Calu3 (cell line): ENCODE data around the gene MICAL3. TPM values are rescaled to one million over a fixed set of nuclear protein-coding genes. Genes with fewer than 3 reads are reported as not detected.

Experiments used
- BruUV-seq: library from RNA; stranded (reverse); fragments of 400-500 nt; replicated peaks from 2 replicates; lab custom pipeline; 2021; lab: Mats Ljungman, UMichigan
- CTCF ChIA-PET: fragments of 300-600 bp; sonication (Branson Sonifier 250); formaldehyde crosslinking; loops from one replicate; lab custom pipeline; 2022; ENCODE audit warnings: antibody characterized with exemption; lab: Charles Lee
- DNase-seq: peaks from one replicate; pipeline ENCODE4 v3.0.0; 2022
- H3K27ac Mint-ChIP-seq: one replicate; pipeline ENCODE4 v1.8.0; 2022; ENCODE audit warnings: mixed read lengths; ENCODE audit not compliant: unreplicated experiment
- H3K27me3 Mint-ChIP-seq: one replicate; pipeline ENCODE4 v1.8.0; 2022; ENCODE audit warnings: mixed read lengths; ENCODE audit not compliant: unreplicated experiment
- H3K36me3 Mint-ChIP-seq: one replicate; pipeline ENCODE4 v1.8.0; 2022; ENCODE audit warnings: mild to moderate bottlenecking, moderate library complexity, mixed read lengths; ENCODE audit not compliant: insufficient read depth, unreplicated experiment
- H3K4me1 Mint-ChIP-seq: one replicate; pipeline ENCODE4 v1.8.0; 2022; ENCODE audit warnings: mild to moderate bottlenecking, low read depth, mixed read lengths; ENCODE audit not compliant: unreplicated experiment
- H3K4me3 Mint-ChIP-seq: one replicate; pipeline ENCODE4 v1.8.0; 2022; ENCODE audit warnings: mild to moderate bottlenecking, low read depth, moderate library complexity, mixed read lengths; ENCODE audit not compliant: unreplicated experiment
- H3K9me3 Mint-ChIP-seq: one replicate; pipeline ENCODE4 v1.8.0; 2022; ENCODE audit warnings: low read depth, mixed read lengths; ENCODE audit not compliant: unreplicated experiment
- CTCF ChIP-seq: fragments of 200-600 bp; IDR thresholded peaks from one replicate; pipeline ENCODE4 v1.8.0; 2022; ENCODE audit warnings: antibody characterized with exemption; ENCODE audit not compliant: unreplicated experiment
- intact Hi-C: fragments of 100-400 bp; cut with micrococcal nuclease; formaldehyde crosslinking; loops from one replicate; pipeline ENCODE4 v1.10.0; 2022; ENCODE audit not compliant: unreplicated experiment
- total RNA-seq: library from RNA; stranded (reverse); gene quantifications from 2 replicates; pipeline ENCODE4 v1.2.3, GENCODE V29; 2022

The MICAL3 gene
- total RNA-seq, 1 experiment from 2014 or later: 60.6 TPM

- intact Hi-C loops: no loop called here
- DNase-seq: no peak
- TF ChIP-seq CTCF: no peak
- BruUV-seq: no TSS peak
- CTCF ChIA-PET: no interaction called here
- Mint-ChIP-seq H3K27ac (no peak overlapping the region), H3K4me3 (no peak overlapping the region), H3K4me1 (peaks cover 48% of the 10 kb centered on the region), H3K36me3 (no peaks in the 10 kb centered on the region), H3K9me3 (no peaks in the 10 kb centered on the region), H3K27me3 (no peaks in the 10 kb centered on the region)
Observed at GRCh38 chr22:17951315-17951714, 73.0 kb downstream of the MICAL3 start.

GRCh38 chr22:17950651-17951214, 73.6 kb downstream of the MICAL3 start:
- no peak overlapping the region for H3K4me3 Mint-ChIP-seq
- no TSS peak for BruUV-seq
- H3K27ac Mint-ChIP-seq: no peak overlapping the region
- TF ChIP-seq CTCF: no peak
- H3K27me3 Mint-ChIP-seq: no peaks in the 10 kb centered on the region
- H3K36me3 Mint-ChIP-seq: no peaks in the 10 kb centered on the region
- H3K9me3 Mint-ChIP-seq: no peaks in the 10 kb centered on the region
- DNase-seq: no peak
- intact Hi-C loops: no loop called here
- peaks cover 44% of the 10 kb centered on the region for H3K4me1 Mint-ChIP-seq
- CTCF ChIA-PET: no interaction called here

- H3K4me3 Mint-ChIP-seq: no peak overlapping the region
- H3K36me3 Mint-ChIP-seq: no peaks in the 10 kb centered on the region
- no peak for DNase-seq
- no peaks in the 10 kb centered on the region for H3K27me3 Mint-ChIP-seq
- H3K4me1 Mint-ChIP-seq: peaks cover 35% of the 10 kb centered on the region
- no peak for TF ChIP-seq CTCF
- intact Hi-C loops: no loop called here
- CTCF ChIA-PET: interaction anchor here (0.6 kb wide), 1 partner anchor 1092 kb away, joined by 4 read pairs; no protein-coding TSS in a partner anchor
- no peak overlapping the region for H3K27ac Mint-ChIP-seq
- no TSS peak for BruUV-seq
- no peaks in the 10 kb centered on the region for H3K9me3 Mint-ChIP-seq
Observed at GRCh38 chr22:17949642-17950473, 74.5 kb downstream of the MICAL3 start.

GRCh38 chr22:17948101-17948500, 76.3 kb downstream of the MICAL3 start:
- H3K4me1 Mint-ChIP-seq: peaks cover 23% of the 10 kb centered on the region
- DNase-seq: no peak
- no peak overlapping the region for H3K27ac Mint-ChIP-seq
- TF ChIP-seq CTCF: no peak
- BruUV-seq: no TSS peak
- H3K36me3 Mint-ChIP-seq: peaks cover 2% of the 10 kb centered on the region
- H3K4me3 Mint-ChIP-seq: no peak overlapping the region
- CTCF ChIA-PET: interaction anchor here (0.8 to 1.2 kb wide), 2 partner anchors 10 to 30 kb away, joined by 3 to 10 read pairs; no protein-coding TSS in a partner anchor
- H3K27me3 Mint-ChIP-seq: no peaks in the 10 kb centered on the region
- intact Hi-C loops: no loop called here
- H3K9me3 Mint-ChIP-seq: no peaks in the 10 kb centered on the region
